Measurements from ENCODE around the gene PAX7. TPM values are rescaled to one million over a fixed set of nuclear protein-coding genes. Genes with fewer than 3 reads are reported as not detected.

Gene PAX7
- total RNA-seq, 1 experiment from 2014 or later = 0.15 TPM

DNA sequence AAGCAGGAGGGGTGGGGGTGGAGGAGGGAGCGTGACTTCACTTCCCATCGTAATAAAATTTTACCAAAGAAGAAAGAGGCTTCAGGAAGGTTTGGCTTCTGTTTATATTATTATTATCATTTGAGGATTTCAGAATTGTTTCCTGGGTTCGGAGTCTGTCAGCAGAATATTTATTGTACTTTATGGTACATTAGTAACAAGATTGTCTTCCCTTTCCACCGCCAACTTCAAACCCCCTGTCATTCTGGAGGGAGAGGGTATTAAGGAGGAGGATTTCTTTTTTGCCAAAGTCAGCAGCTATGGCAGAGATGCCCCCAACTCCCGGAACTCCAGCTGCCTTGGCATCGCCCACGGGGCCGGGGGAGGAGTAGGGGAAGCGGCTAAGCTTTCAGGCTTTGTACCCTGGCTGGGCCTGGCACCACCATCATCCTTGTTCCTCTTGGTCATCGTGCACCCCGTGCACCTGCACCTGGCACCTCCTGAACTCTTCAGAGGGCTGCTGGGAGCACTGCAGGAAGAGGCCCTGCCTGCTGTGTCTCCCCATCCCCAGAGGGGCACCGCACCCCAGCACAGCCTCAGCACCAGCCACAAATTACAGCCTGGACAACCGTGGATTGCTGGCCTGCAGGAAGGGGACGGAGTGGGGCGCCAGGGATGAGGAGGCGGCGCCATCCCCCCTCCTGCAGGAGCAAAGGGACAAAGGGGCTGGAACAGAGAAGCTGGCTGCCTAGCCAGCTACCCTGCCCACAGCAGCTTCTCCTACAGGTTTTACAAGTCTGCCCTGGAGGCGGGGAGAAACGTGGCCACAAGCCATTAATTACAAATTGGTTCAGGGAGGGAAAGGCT is 24.0 kb upstream of the PAX7 start:
- Histone ChIP-seq H4K20me1 (ENCODE audit: control insufficient read depth, insufficient read depth, insufficient read length) (no peaks in the 10 kb centered on the region), H3K23ac (ENCODE audit: insufficient read length, low read depth, low read length) (no peak overlapping the region), H2BK15ac (ENCODE audit: low read depth, low read length) (no peak overlapping the region), H3K4ac (ENCODE audit: low read depth, low read length) (no peak overlapping the region), H3K14ac (ENCODE audit: insufficient read depth, low read length) (no peak overlapping the region; the same call in 1 of the 2 replicates), H4K91ac (ENCODE audit: insufficient read length, low read depth, low read length) (no peak overlapping the region), H2BK20ac (ENCODE audit: low read depth, low read length, poor library complexity, severe bottlenecking) (no peak overlapping the region), H3K9me3 (ENCODE audit: control insufficient read depth, low read depth, low read length) (no peaks in the 10 kb centered on the region), H3T11ph (ENCODE audit: low read length) (no peak overlapping the region), H3K27ac (ENCODE audit: insufficient read length, low read depth, low read length) (no peak overlapping the region), H3K79me1 (ENCODE audit: insufficient read depth, low read depth, low read length, poor library complexity, severe bottlenecking) (no peaks in the 10 kb centered on the region), H3K9ac (ENCODE audit: extremely low read depth, insufficient read length, low read length) (no peak overlapping the region), H4K5ac (ENCODE audit: insufficient read length, low read depth, low read length) (no peak overlapping the region), H3K18ac (ENCODE audit: insufficient read length, low read depth, low read length) (no peak overlapping the region), H3K27me3 (ENCODE audit: insufficient read depth, low read length) (no peaks in the 10 kb centered on the region), H3K4me1 (ENCODE audit: insufficient read depth, low read length) (no peaks in the 10 kb centered on the region), H3K23me2 (ENCODE audit: insufficient read length, low read depth, low read length, poor library complexity, severe bottlenecking) (no peaks in the 10 kb centered on the region), H3K79me2 (ENCODE audit: insufficient read depth, low read length) (no peaks in the 10 kb centered on the region), H2BK120ac (ENCODE audit: low read depth, low read length, poor library complexity, severe bottlenecking) (no peak overlapping the region), H2BK12ac (ENCODE audit: insufficient read length, low read depth, low read length) (no peak overlapping the region), H2AK5ac (ENCODE audit: insufficient read length, low read length) (no peak overlapping the region), H3K56ac (ENCODE audit: insufficient read length, low read depth, low read length) (no peak overlapping the region), H2BK5ac (ENCODE audit: insufficient read length, low read length) (no peak overlapping the region), H3K4me2 (ENCODE audit: insufficient read depth, insufficient read length, low read length) (no peak overlapping the region), H2AFZ (ENCODE audit: low read length) (no peak overlapping the region), H4K8ac (replicated peaks; ENCODE audit: insufficient read length, low read depth, low read length) (no peak overlapping the region)
- WGBS (ENCODE audit: extremely low coverage, insufficient read length, low lambda C conversion rate) = no CpG with 5 or more reads among the region's 19 CpGs
- Mint-ChIP-seq H3K27ac (no peak overlapping the region), H3K36me3 (ENCODE audit: insufficient read depth in 1 of 3, low read depth in 3 of 3) (no peaks in the 10 kb centered on the region; a peak in 1 of 7 replicates), H3K4me1 (peaks cover 9 to 29% of the 10 kb centered on the region in 2 experiments), H3K27me3 (ENCODE audit: low read depth) (peaks cover 77% of the 10 kb centered on the region), H3K4me3 (no peak overlapping the region), H3K9me3 (peaks cover 0 to 4% of the 10 kb centered on the region in 2 experiments; a peak in 1 of 5 replicates)
- TF ChIP-seq CTCF (conservative IDR thresholded peaks at IDR 0.05) = no peak
- no peak for DNase-seq

All from H9 (cell line).